Tibial nerve (tissue), 4 donors: Measurements from ENCODE around the gene POLG. TPM values are rescaled to one million over a fixed set of nuclear protein-coding genes. Genes with fewer than 3 reads are reported as not detected.
"Not testable (repeated sequence)": the region's sequence is repeated elsewhere in the genome, so short reads cannot be mapped to it uniquely, and the experiment has no call there.

Source experiments
- DNase-seq, 2 donors: peaks; one replicate each; pipeline ENCODE4 v3.0.0-alpha.2; 2019; ENCODE audit warnings: low spot score in 2 of 2
- H3K27ac ChIP-seq, 4 donors: fragments of 200-600 bp; sonication (generic) in 3 of 4; one replicate each; pipeline ENCODE4 v1.5.1; 2017 to 2019; ENCODE audit warnings: mild to moderate bottlenecking in 1 of 4
- H3K27me3 ChIP-seq, 2 donors: fragments of 200-600 bp; sonication (generic) in 1 of 2; one replicate each; pipeline versions ENCODE4 v1.5.1 to v1.6.0; 2017 to 2019
- H3K36me3 ChIP-seq, 3 donors: fragments of 200-600 bp; sonication (generic); one replicate each; pipeline ENCODE4 v1.5.1; 2018 to 2019
- H3K4me1 ChIP-seq, 4 donors: fragments of 200-600 bp; sonication (generic) in 3 of 4; one replicate each; pipeline ENCODE4 v1.5.1; 2017 to 2019
- H3K4me3 ChIP-seq, 4 donors: fragments of 200-600 bp; sonication (generic) in 3 of 4; one replicate each; pipeline ENCODE4 v1.5.1; 2017 to 2019; ENCODE audit warnings: mild to moderate bottlenecking in 1 of 4, moderate library complexity in 1 of 4
- H3K9me3 ChIP-seq, 4 donors: fragments of 200-600 bp; sonication (generic) in 3 of 4; one replicate each; pipeline ENCODE4 v1.5.1; 2017 to 2019
- EP300 ChIP-seq, 2 donors: sonication (generic); formaldehyde crosslinking; IDR thresholded peaks; one replicate each; pipeline ENCODE4 v1.6.1; 2017; ENCODE audit warnings: antibody characterized with exemption in 2 of 2, mild to moderate bottlenecking in 1 of 2
- POLR2A ChIP-seq, 2 donors: fragments of 450-650 bp; IDR thresholded peaks; one replicate each; pipeline ENCODE4 v1.6.1; 2017; ENCODE audit warnings: antibody characterized with exemption in 2 of 2, mild to moderate bottlenecking in 2 of 2, moderate library complexity in 2 of 2
- WGBS, 2 donors: methylation state at CpG; one replicate each; pipeline ENCODE4 v1.1.5; 2018; 5-methylcytosine and 5-hydroxymethylcytosine counted together
- total RNA-seq, 4 donors: library from RNA; depleted of rRNA; stranded (reverse); fragments of >200 nt; gene quantifications; one replicate each; pipeline ENCODE4 v1.1.0, GENCODE V29; 2016
- TF ChIP-seq, protein P1 (sequence below), 5 experiments: fragments of 200-600 bp in 3 of 5; fragments of 450-650 bp in 2 of 5; sonication (generic) in 3 of 5; IDR thresholded peaks; one replicate each; pipeline ENCODE4 v1.5.1; 2016 to 2019; ENCODE audit warnings: antibody characterized with exemption in 5 of 5, mild to moderate bottlenecking in 3 of 5, moderate library complexity in 2 of 5

Gene POLG
- total RNA-seq, 4 donors from 2014 or later: 76.9 to 113 (median 103) TPM

DNA sequence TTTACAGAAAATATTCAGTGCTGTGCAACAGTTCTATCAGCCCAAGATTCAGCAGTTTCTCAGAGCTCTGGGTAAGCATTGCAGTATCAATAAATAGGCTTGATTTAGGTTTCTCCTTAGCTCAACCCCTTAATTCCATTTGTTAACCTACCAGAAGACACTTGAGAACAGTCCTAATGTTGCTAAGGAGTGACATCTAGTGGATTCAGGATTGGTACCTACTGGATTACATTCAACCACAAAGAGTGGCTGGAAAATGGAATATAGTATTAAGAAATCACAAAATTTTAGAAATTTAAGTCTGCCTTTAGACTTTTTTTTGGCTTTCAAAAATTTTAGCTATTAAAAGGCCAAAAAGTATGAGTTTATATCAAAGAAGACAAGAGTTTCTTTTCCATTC lies 34.7 kb downstream of the POLG start:
- no peak for TF ChIP-seq POLR2A (IDR thresholded peaks at IDR 0.05)
- TF ChIP-seq, protein P1, sequence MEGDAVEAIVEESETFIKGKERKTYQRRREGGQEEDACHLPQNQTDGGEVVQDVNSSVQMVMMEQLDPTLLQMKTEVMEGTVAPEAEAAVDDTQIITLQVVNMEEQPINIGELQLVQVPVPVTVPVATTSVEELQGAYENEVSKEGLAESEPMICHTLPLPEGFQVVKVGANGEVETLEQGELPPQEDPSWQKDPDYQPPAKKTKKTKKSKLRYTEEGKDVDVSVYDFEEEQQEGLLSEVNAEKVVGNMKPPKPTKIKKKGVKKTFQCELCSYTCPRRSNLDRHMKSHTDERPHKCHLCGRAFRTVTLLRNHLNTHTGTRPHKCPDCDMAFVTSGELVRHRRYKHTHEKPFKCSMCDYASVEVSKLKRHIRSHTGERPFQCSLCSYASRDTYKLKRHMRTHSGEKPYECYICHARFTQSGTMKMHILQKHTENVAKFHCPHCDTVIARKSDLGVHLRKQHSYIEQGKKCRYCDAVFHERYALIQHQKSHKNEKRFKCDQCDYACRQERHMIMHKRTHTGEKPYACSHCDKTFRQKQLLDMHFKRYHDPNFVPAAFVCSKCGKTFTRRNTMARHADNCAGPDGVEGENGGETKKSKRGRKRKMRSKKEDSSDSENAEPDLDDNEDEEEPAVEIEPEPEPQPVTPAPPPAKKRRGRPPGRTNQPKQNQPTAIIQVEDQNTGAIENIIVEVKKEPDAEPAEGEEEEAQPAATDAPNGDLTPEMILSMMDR (IDR thresholded peaks at IDR 0.05): peak in 4 of 5 experiments; percentile 15 to 35 (median 20)
- Histone ChIP-seq H3K4me1 (no peaks in the 10 kb centered on the region), H3K36me3 (peaks cover 0 to 7% (median 0%) of the 10 kb centered on the region in 3 donors)

DNA sequence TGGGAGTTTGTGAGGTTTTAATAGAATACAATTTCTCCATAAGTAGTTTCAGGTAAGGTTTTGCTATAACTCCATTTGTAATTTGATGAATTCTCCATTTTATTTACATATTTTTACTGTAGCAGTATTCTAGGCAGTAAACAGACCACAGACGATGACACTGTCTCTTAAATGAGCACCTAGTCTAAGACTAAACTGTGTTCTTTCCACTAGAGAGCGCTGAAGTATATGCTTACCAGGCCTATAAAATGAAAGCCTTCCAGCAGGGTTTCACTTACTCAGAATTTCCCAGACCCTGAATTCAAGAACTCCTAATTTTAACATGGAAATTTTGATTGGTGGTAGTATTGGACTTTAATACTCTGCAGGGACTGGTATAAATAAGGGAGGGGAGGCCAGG lies 41.6 kb downstream of the POLG start:
- no peaks in the 10 kb centered on the region for H3K9me3 ChIP-seq
- DNase-seq: no peak
- WGBS, 2 donors: 97 to 98% methylated on average over 2 of the region's 2 CpGs
- no peaks in the 10 kb centered on the region for H3K27me3 ChIP-seq
- no peak for TF ChIP-seq POLR2A (IDR thresholded peaks at IDR 0.05)
- TF ChIP-seq, protein P1 (IDR thresholded peaks at IDR 0.05): no peak
- TF ChIP-seq EP300 (IDR thresholded peaks at IDR 0.05): no peak
- H3K4me1 ChIP-seq: no peaks in the 10 kb centered on the region
- no peak overlapping the region for H3K27ac ChIP-seq
- H3K4me3 ChIP-seq: no peak overlapping the region
- peaks cover 0 to 21% (median 0%) of the 10 kb centered on the region in 3 donors for H3K36me3 ChIP-seq

More for the DNA sequence above, 34.7 kb downstream of the POLG start:
- Histone ChIP-seq H3K9me3 (no peaks in the 10 kb centered on the region), H3K4me3 (no peak overlapping the region), H3K27me3 (no peaks in the 10 kb centered on the region), H3K27ac (no peak overlapping the region)
- no peak for DNase-seq

DNA sequence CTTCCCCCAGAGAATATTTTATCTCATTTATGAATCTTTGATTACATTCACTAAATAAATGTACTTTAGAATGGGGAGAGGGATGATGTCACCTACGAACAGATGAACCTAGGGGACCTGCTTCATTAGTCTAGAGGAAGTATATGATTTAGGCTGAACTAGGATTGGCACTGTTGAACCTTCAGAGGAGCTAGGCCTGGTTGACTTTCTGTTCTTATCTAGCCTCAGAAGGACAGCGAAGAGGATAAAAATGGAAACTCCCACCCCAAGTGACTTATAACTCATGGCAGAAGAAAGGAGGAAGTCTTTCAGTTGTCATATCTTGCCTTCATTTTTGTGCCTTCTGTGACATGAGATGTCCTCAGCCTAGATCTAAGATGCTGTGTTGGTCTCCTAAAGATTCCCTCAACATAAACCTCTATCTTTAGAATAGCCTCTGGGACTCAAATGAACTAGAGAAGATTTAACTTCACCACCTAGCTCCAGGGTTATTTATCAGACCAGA lies 42.6 kb downstream of the POLG start:
- H3K4me1 ChIP-seq: no peaks in the 10 kb centered on the region
- H3K9me3 ChIP-seq: no peaks in the 10 kb centered on the region
- no peak overlapping the region for H3K27ac ChIP-seq
- no peaks in the 10 kb centered on the region for H3K27me3 ChIP-seq
- no peak overlapping the region for H3K4me3 ChIP-seq
- 97 to 100% methylated on average over 2 of the region's 2 CpGs for WGBS, 2 donors
- no peak for DNase-seq
- H3K36me3 ChIP-seq: peaks cover 0 to 29% (median 0%) of the 10 kb centered on the region in 3 donors
- no peak for TF ChIP-seq EP300 (IDR thresholded peaks at IDR 0.05)

DNA sequence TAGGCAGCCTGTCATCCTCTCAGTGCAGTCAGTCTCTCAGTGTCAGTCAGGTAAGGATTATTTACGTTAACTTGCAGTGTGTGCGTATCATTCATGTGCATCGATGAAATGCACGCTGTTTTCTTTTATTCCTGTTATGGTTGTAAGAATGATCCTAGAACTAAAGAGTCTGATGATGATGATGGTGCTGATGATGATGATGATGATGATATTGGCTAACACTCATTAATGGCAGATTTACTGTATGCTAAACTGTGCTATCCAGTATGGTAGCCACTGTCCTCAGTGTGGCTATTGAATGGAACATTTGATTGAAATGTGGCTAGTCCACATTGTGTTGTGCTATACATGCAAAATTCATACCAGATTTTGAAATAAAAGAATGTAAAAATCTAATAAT lies 51.4 kb downstream of the POLG start:
- DNase-seq: no peak
- WGBS, 2 donors: 85 to 88% methylated on average over 4 of the region's 4 CpGs
- Histone ChIP-seq H3K4me1 (no peaks in the 10 kb centered on the region), H3K36me3 (peaks cover 0 to 19% (median 0%) of the 10 kb centered on the region in 3 donors), H3K27me3 (no peaks in the 10 kb centered on the region), H3K9me3 (no peaks in the 10 kb centered on the region), H3K4me3 (no peak overlapping the region), H3K27ac (no peak overlapping the region)
- TF ChIP-seq, protein P1 (IDR thresholded peaks at IDR 0.05): no peak
- no peak for TF ChIP-seq EP300 (IDR thresholded peaks at IDR 0.05)

DNA sequence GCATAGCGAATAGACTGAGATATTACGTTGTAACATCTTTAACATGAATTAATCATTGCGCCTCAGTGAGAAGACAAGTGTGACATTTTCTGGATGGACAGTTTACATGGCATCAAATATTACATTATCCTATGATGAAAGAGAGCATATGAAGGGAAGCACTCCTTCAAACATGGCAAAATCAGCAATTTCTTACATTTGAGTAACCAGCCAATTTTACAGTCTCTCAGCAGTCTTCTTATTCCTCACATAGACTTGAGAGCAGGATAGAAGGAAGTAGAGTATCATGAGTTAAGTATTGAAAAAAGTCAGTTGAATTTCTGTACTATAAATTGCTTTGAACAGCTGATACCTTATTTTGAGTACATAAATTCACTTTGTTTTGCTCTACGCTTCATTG lies 52.0 kb downstream of the POLG start:
- Histone ChIP-seq H3K27ac (no peak overlapping the region), H3K4me3 (no peak overlapping the region), H3K27me3 (no peaks in the 10 kb centered on the region), H3K9me3 (no peaks in the 10 kb centered on the region), H3K4me1 (no peaks in the 10 kb centered on the region), H3K36me3 (peaks cover 0 to 15% (median 0%) of the 10 kb centered on the region in 3 donors)
- 97 to 98% methylated on average over 4 of the region's 4 CpGs for WGBS, 2 donors
- DNase-seq: no peak
- TF ChIP-seq, protein P1 (IDR thresholded peaks at IDR 0.05): no peak
- TF ChIP-seq EP300 (IDR thresholded peaks at IDR 0.05) (no peak), POLR2A (IDR thresholded peaks at IDR 0.05) (no peak)

DNA sequence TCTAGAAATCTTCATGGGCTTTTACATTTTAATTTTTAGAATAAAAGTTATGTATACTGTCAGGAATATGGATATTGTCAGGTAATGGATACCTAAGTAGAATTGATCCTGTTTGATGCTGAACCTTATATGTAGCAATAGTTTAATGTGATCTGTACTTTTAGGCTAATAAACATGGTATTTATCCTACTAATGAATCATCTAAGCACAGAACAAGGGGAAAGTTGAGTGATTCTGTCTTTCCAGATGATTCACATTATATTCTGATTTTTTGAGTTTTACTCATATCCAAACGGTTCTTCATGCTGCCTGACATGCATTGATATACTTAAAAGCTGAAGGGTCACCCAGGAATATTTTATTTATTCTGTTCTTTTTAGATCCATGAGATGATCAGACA lies 56.3 kb downstream of the POLG start:
- Histone ChIP-seq H3K4me3 (no peak overlapping the region), H3K36me3 (no peaks in the 10 kb centered on the region), H3K9me3 (no peaks in the 10 kb centered on the region), H3K4me1 (no peaks in the 10 kb centered on the region), H3K27ac (no peak overlapping the region), H3K27me3 (no peaks in the 10 kb centered on the region)
- TF ChIP-seq, protein P1 (IDR thresholded peaks at IDR 0.05): no peak
- no peak for TF ChIP-seq EP300 (IDR thresholded peaks at IDR 0.05)
- TF ChIP-seq POLR2A (IDR thresholded peaks at IDR 0.05): no peak
- WGBS, 2 donors: 83 to 89% methylated on average over 1 of the region's 1 CpG
- DNase-seq: no peak

DNA sequence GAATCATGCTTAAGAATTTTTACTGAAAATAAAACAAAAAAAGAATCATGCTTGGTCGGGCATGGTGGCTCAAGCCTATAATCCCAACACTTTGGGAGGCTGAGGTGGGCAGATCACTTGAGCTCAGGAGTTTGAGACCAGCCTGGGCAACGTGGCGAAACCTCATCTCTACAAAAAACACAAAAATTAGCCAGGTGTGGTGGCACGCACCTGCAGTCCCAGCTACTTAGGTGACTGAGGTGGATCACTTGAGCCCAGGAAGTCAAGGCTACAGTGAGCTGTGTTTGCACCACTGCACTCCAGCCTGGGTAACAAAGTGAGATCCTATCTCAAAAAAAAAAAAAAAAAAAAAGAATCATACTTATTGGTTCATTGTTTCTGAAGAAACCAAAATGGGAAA lies 57.3 kb downstream of the POLG start:
- H3K36me3 ChIP-seq, H3K27ac ChIP-seq, H3K27me3 ChIP-seq, H3K9me3 ChIP-seq, H3K4me1 ChIP-seq, DNase-seq, H3K4me3 ChIP-seq: not testable (repeated sequence)
- WGBS, 2 donors: 93 to 95% methylated on average over 4 of the region's 4 CpGs
